BJ (cell line): ENCODE measurements around the gene TRIM71. TPM values are rescaled to one million over a fixed set of nuclear protein-coding genes. Genes with fewer than 3 reads are reported as not detected.

Source experiments
- CTCF ChIA-PET: fragments of 350-600 bp; formaldehyde crosslinking; extraction: SDS; loops from one replicate; lab custom pipeline; 2021; ENCODE audit warnings: antibody characterized with exemption, inconsistent platforms; lab: Yijun Ruan, JAX
- POLR2A ChIA-PET: fragments of 300-600 bp; sonication (Branson Sonifier 250); formaldehyde crosslinking; extraction: SDS; loops from one replicate; lab custom pipeline; 2021; ENCODE audit warnings: antibody characterized with exemption; lab: Charles Lee
- DNase-seq: peaks from one replicate; pipeline ENCODE4 v3.0.0-alpha.2; 2011; ENCODE audit warnings: low read depth
- H3K27me3 ChIP-seq: 2 replicates; pipeline ENCODE4 v1.6.0; 2011; ENCODE audit warnings: low read length; ENCODE audit not compliant: control insufficient read depth, insufficient read depth
- H3K36me3 ChIP-seq: 2 replicates; pipeline ENCODE4 v1.5.1; 2011; ENCODE audit warnings: low read length; ENCODE audit not compliant: control insufficient read depth, insufficient read depth
- H3K4me3 ChIP-seq: 2 replicates; pipeline ENCODE4 v1.5.1; 2011; ENCODE audit warnings: low read depth, mild to moderate bottlenecking, control low read depth, low read length
- CTCF ChIP-seq: IDR thresholded peaks from 2 replicates; pipeline ENCODE4 v1.5.1; 2011; ENCODE audit warnings: low read depth, mild to moderate bottlenecking, control low read depth, inconsistent platforms, low read length, moderate library complexity; ENCODE audit not compliant: insufficient read depth
- polyA plus RNA-seq: library from polyadenylated mRNA; depleted of rRNA; stranded (reverse); fragments of >200 nt; gene quantifications from 2 replicates; pipeline ENCODE4 v1.2.3, GENCODE V29; 2011

The TRIM71 gene
- polyA plus RNA-seq, 1 experiment: not detected

- peaks cover 23% of the 10 kb centered on the region for H3K27me3 ChIP-seq
- no peak for DNase-seq
- CTCF ChIA-PET: no interaction called here
- TF ChIP-seq CTCF: no peak
- H3K36me3 ChIP-seq: no peaks in the 10 kb centered on the region
- H3K4me3 ChIP-seq: no peak overlapping the region
- POLR2A ChIA-PET: no interaction called here
Measured at GRCh38 chr3:32825601-32826375, 8.0 kb downstream of the TRIM71 start.

DNA sequence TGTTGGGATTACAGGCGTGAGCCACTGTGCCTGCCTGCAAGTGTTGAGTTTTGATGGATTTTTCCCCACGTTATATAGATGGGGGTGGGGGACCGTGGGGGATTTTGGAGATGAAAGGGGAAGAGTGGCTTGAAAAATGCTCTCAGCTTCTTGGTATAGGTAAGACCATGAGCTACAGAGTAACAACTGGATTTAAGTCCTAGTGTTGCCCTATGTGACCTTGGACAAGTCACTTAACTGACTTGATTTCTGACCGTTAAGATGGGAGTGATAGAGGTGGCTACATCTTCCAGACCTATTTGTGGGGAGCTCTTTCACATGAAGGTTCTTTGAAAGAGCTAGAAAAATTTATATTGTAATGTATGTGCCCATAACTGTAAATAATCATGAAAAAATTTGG, 13.3 kb downstream of the TRIM71 start:
- H3K36me3 ChIP-seq: no peaks in the 10 kb centered on the region
- no peak overlapping the region for H3K4me3 ChIP-seq
- H3K27me3 ChIP-seq: peaks cover 8% of the 10 kb centered on the region
- DNase-seq: no peak
- ChIA-PET POLR2A (interaction anchor here (0.6 kb wide), 1 partner anchor 16 kb away, joined by 7 read pairs; no protein-coding TSS in a partner anchor), CTCF (no interaction called here)
- TF ChIP-seq CTCF: no peak

GRCh38 chr3:32831791-32832190, 14.0 kb downstream of the TRIM71 start:
- H3K27me3 ChIP-seq: peaks cover 10% of the 10 kb centered on the region
- TF ChIP-seq CTCF: no peak
- H3K36me3 ChIP-seq: no peaks in the 10 kb centered on the region
- ChIA-PET POLR2A (no interaction called here), CTCF (no interaction called here)
- DNase-seq: no peak
- no peak overlapping the region for H3K4me3 ChIP-seq

GRCh38 chr3:32832193-32832592, 14.4 kb downstream of the TRIM71 start:
- POLR2A ChIA-PET: no interaction called here
- Histone ChIP-seq H3K27me3 (peaks cover 10% of the 10 kb centered on the region), H3K4me3 (no peak overlapping the region), H3K36me3 (no peaks in the 10 kb centered on the region)
- no peak for DNase-seq
- TF ChIP-seq CTCF: no peak
- CTCF ChIA-PET: no interaction called here

- Histone ChIP-seq H3K36me3 (no peaks in the 10 kb centered on the region), H3K27me3 (peaks cover 12% of the 10 kb centered on the region), H3K4me3 (no peak overlapping the region)
- POLR2A ChIA-PET: no interaction called here
- CTCF ChIA-PET: interaction anchor here (1.9 kb wide), 1 partner anchor 14 kb away, joined by 6 read pairs; no protein-coding TSS in a partner anchor
- no peak for DNase-seq
- TF ChIP-seq CTCF: no peak
Measured at GRCh38 chr3:32835049-32835371, 17.2 kb downstream of the TRIM71 start.
